H9 (cell line): ENCODE data around the gene OR10H5. TPM values are rescaled to one million over a fixed set of nuclear protein-coding genes. Genes with fewer than 3 reads are reported as not detected.
"Not testable (repeated sequence)": the region's sequence is repeated elsewhere in the genome, so short reads cannot be mapped to it uniquely, and the experiment has no call there.

Experiments used
- DNase-seq: peaks from one replicate; pipeline ENCODE4 v3.0.0-alpha.2; 2017
- H2AFZ ChIP-seq: one replicate; pipeline ENCODE4 v1.6.1; 2013; ENCODE audit warnings: mild to moderate bottlenecking, low read length, control low read depth, moderate library complexity
- H2AK5ac ChIP-seq: 2 replicates; pipeline ENCODE4 v1.6.1; 2013; ENCODE audit warnings: low read length, control low read depth, mixed read lengths; ENCODE audit not compliant: insufficient read length
- H2BK120ac ChIP-seq: one replicate; pipeline ENCODE4 v1.6.1; 2013; ENCODE audit warnings: low read depth, mild to moderate bottlenecking, low read length, control low read depth, inconsistent platforms; ENCODE audit not compliant: poor library complexity, severe bottlenecking
- H2BK12ac ChIP-seq: 2 replicates; pipeline ENCODE4 v1.6.1; 2013; ENCODE audit warnings: low read length, control low read depth, mixed read lengths, low read depth; ENCODE audit not compliant: insufficient read length
- H2BK15ac ChIP-seq: 2 replicates; pipeline ENCODE4 v1.6.1; 2013; ENCODE audit warnings: low read depth, low read length, control low read depth
- H2BK20ac ChIP-seq: one replicate; pipeline ENCODE4 v1.6.1; 2013; ENCODE audit warnings: low read depth, mild to moderate bottlenecking, low read length, control low read depth, inconsistent platforms; ENCODE audit not compliant: poor library complexity, severe bottlenecking
- H2BK5ac ChIP-seq: 2 replicates; pipeline ENCODE4 v1.6.1; 2013; ENCODE audit warnings: low read length, control low read depth, mixed read lengths; ENCODE audit not compliant: insufficient read length
- H3K14ac ChIP-seq: 2 replicates; pipeline ENCODE4 v1.6.1; 2013; ENCODE audit warnings: low read length, control low read depth; ENCODE audit not compliant: insufficient read depth
- H3K18ac ChIP-seq: 2 replicates; pipeline ENCODE4 v1.6.1; 2013; ENCODE audit warnings: low read depth, mild to moderate bottlenecking, mixed read lengths, low read length, control low read depth; ENCODE audit not compliant: insufficient read length
- H3K23ac ChIP-seq: 2 replicates; pipeline ENCODE4 v1.6.1; 2013; ENCODE audit warnings: low read length, control low read depth, mixed read lengths, low read depth; ENCODE audit not compliant: insufficient read length
- H3K23me2 ChIP-seq: 2 replicates; pipeline ENCODE4 v1.6.1; 2013; ENCODE audit warnings: low read depth, mild to moderate bottlenecking, mixed read lengths, low read length, control low read depth; ENCODE audit not compliant: insufficient read length, poor library complexity, severe bottlenecking
- H3K27ac ChIP-seq: 2 replicates; pipeline ENCODE4 v1.5.1; 2013; ENCODE audit warnings: low read length, control low read depth, mixed read lengths, low read depth; ENCODE audit not compliant: insufficient read length
- H3K27me3 ChIP-seq: 2 replicates; pipeline ENCODE4 v1.6.1; 2013; ENCODE audit warnings: low read length, control low read depth, inconsistent platforms; ENCODE audit not compliant: insufficient read depth
- H3K4ac ChIP-seq: 2 replicates; pipeline ENCODE4 v1.6.1; 2013; ENCODE audit warnings: low read depth, mild to moderate bottlenecking, control low read depth, inconsistent platforms, low read length, moderate library complexity
- H3K4me1 ChIP-seq: 2 replicates; pipeline ENCODE4 v1.6.1; 2013; ENCODE audit warnings: low read length, control low read depth, inconsistent platforms; ENCODE audit not compliant: insufficient read depth
- H3K4me2 ChIP-seq: 2 replicates; pipeline ENCODE4 v1.6.1; 2013; ENCODE audit warnings: low read length, control low read depth, mixed read lengths; ENCODE audit not compliant: insufficient read length, insufficient read depth
- H3K56ac ChIP-seq: 2 replicates; pipeline ENCODE4 v1.6.1; 2013; ENCODE audit warnings: low read depth, mild to moderate bottlenecking, mixed read lengths, low read length, control low read depth; ENCODE audit not compliant: insufficient read length
- H3K79me1 ChIP-seq: 2 replicates; pipeline ENCODE4 v1.6.1; 2013; ENCODE audit warnings: low read depth, mild to moderate bottlenecking, moderate library complexity, low read length, control low read depth, inconsistent platforms; ENCODE audit not compliant: insufficient read depth, poor library complexity, severe bottlenecking
- H3K79me2 ChIP-seq: 2 replicates; pipeline ENCODE4 v1.6.1; 2013; ENCODE audit warnings: low read length, control low read depth, inconsistent platforms; ENCODE audit not compliant: insufficient read depth
- H3K9ac ChIP-seq: 2 replicates; pipeline ENCODE4 v1.6.1; 2013; ENCODE audit warnings: low read length, control low read depth, mixed read lengths; ENCODE audit not compliant: insufficient read length; ENCODE audit errors: extremely low read depth
- H3K9me3 ChIP-seq: one replicate; pipeline ENCODE4 v1.6.1; 2013; ENCODE audit warnings: low read depth, low read length, inconsistent platforms; ENCODE audit not compliant: control insufficient read depth
- H3T11ph ChIP-seq: one replicate; pipeline ENCODE4 v1.6.1; 2013; ENCODE audit warnings: mild to moderate bottlenecking, low read length, control low read depth, inconsistent platforms
- H4K20me1 ChIP-seq: one replicate; pipeline ENCODE4 v1.6.1; 2013; ENCODE audit not compliant: control insufficient read depth, insufficient read length, insufficient read depth
- H4K5ac ChIP-seq: 2 replicates; pipeline ENCODE4 v1.6.1; 2013; ENCODE audit warnings: low read depth, mild to moderate bottlenecking, mixed read lengths, low read length, control low read depth; ENCODE audit not compliant: insufficient read length
- H4K8ac ChIP-seq: replicated peaks from 2 replicates; pipeline ENCODE4 v1.6.1; 2013; ENCODE audit warnings: low read length, control low read depth, mixed read lengths, low read depth; ENCODE audit not compliant: insufficient read length
- H4K91ac ChIP-seq: 2 replicates; pipeline ENCODE4 v1.6.1; 2013; ENCODE audit warnings: low read depth, mild to moderate bottlenecking, moderate library complexity, mixed read lengths, low read length, control low read depth; ENCODE audit not compliant: insufficient read length
- H3K27ac Mint-ChIP-seq, 3 experiments: 2 replicates in 2 of 3; 3 replicates in 1 of 3; pipeline ENCODE4 v1.8.0; 2020 to 2021; ENCODE audit warnings: mixed read lengths in 3 of 3, mild to moderate bottlenecking in 1 of 3, moderate library complexity in 1 of 3
- H3K27me3 Mint-ChIP-seq: 2 replicates; pipeline ENCODE4 v1.8.0; 2021; ENCODE audit warnings: low read depth, mild to moderate bottlenecking, moderate library complexity, mixed read lengths
- H3K36me3 Mint-ChIP-seq, 3 experiments: 2 replicates in 2 of 3; 3 replicates in 1 of 3; pipeline ENCODE4 v1.8.0; 2020 to 2021; ENCODE audit warnings: low read depth in 3 of 3, mixed read lengths in 3 of 3; ENCODE audit not compliant: insufficient read depth in 1 of 3
- H3K4me1 Mint-ChIP-seq, 2 experiments: 2 replicates each; pipeline ENCODE4 v1.8.0; 2020; ENCODE audit warnings: mixed read lengths in 2 of 2
- H3K4me3 Mint-ChIP-seq, 2 experiments: 2 replicates in 1 of 2; 3 replicates in 1 of 2; pipeline ENCODE4 v1.8.0; 2020 to 2021; ENCODE audit warnings: mild to moderate bottlenecking in 2 of 2, mixed read lengths in 2 of 2, moderate library complexity in 1 of 2
- H3K9me3 Mint-ChIP-seq, 2 experiments: 2 replicates in 1 of 2; 3 replicates in 1 of 2; pipeline ENCODE4 v1.8.0; 2020; ENCODE audit warnings: mild to moderate bottlenecking in 2 of 2, mixed read lengths in 2 of 2, moderate library complexity in 1 of 2
- WGBS: extraction: QIAGEN DNeasy Blood & Tissue Kit; methylation state at CpG from one replicate; pipeline ENCODE4 v1.1.7; 2013; ENCODE audit warnings: missing lambda C conversion rate, low lambda C conversion rate, mixed read lengths; ENCODE audit not compliant: insufficient read length; ENCODE audit errors: extremely low coverage; 5-methylcytosine and 5-hydroxymethylcytosine counted together
- total RNA-seq: library from RNA; stranded (reverse); gene quantifications from 2 replicates; pipeline ENCODE4 v1.2.1, GENCODE V29; 2021
- TF ChIP-seq, protein P1 (sequence below): fragments of 200-600 bp; sonication (generic); conservative IDR thresholded peaks from 3 replicates; pipeline ENCODE4 v1.8.0; 2021; ENCODE audit warnings: antibody characterized with exemption, mild to moderate bottlenecking

Gene OR10H5
- total RNA-seq, 1 experiment from 2014 or later = not detected

DNA sequence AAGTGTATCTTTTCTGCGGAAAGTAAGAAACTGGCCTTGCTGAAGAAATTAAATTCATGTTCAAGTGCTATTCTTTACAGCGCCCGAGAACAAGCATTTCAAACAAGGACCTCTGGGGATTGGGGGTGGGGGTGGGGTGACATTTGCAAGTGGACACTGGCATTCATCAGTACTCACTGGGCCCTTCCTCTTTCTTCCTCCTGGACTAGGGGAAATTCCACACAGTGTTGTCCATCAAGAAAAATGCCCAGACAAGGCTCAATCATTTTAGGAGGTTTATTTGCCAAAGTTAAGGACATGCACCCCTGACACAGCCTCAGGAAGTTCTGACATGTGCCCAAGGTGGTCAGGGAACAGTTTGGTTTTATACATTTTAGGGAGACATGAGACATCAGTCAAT, 50.9 kb downstream of the OR10H5 start:
- H4K91ac ChIP-seq = no peak overlapping the region
- peaks cover 9 to 29% (median 14%) of the 10 kb centered on the region in 3 experiments for H3K36me3 Mint-ChIP-seq

DNA sequence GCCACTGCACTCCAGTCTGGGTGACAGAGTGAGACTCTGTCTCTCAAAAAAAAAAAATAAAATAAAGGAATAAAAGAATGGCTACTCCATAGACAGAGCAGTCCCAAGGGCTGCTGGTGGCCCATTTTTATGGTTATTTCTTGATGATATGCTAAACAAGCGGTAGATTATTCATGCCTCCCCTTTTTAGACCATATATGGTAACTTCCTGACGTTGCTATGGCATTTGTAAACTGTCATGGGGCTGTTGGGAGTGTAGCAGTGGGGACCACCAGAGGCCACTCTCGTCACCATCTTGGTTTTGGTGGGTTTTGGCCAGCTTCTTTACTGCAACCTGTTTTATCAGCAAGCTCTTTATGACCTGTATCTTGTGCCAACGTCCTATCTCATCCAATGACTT, 52.4 kb downstream of the OR10H5 start:
- not testable (repeated sequence) for H3K4me3 Mint-ChIP-seq, H3K79me2 ChIP-seq, H3K4me2 ChIP-seq, H3K56ac ChIP-seq, H3K18ac ChIP-seq, H3K23ac ChIP-seq, H3K79me1 ChIP-seq, H3T11ph ChIP-seq, H3K4ac ChIP-seq, H3K27me3 ChIP-seq, H2AFZ ChIP-seq, H3K23me2 ChIP-seq, H4K5ac ChIP-seq, H3K27me3 Mint-ChIP-seq, H3K27ac ChIP-seq, H2AK5ac ChIP-seq, H3K14ac ChIP-seq, H3K4me1 Mint-ChIP-seq, H2BK120ac ChIP-seq, H3K4me1 ChIP-seq, DNase-seq, H4K20me1 ChIP-seq, H2BK5ac ChIP-seq, H2BK12ac ChIP-seq, H2BK15ac ChIP-seq, H4K91ac ChIP-seq, H4K8ac ChIP-seq, H2BK20ac ChIP-seq, H3K27ac Mint-ChIP-seq, H3K9ac ChIP-seq
- H3K9me3 ChIP-seq = peaks cover 74% of the 10 kb centered on the region
- Mint-ChIP-seq H3K36me3 (peaks cover 17 to 37% (median 19%) of the 10 kb centered on the region in 3 experiments), H3K9me3 (peaks cover 68 to 71% of the 10 kb centered on the region in 2 experiments)
- WGBS = no CpG with 5 or more reads among the region's 4 CpGs

More for the DNA sequence above, 50.9 kb downstream of the OR10H5 start:
- H3K18ac ChIP-seq = no peak overlapping the region
- H3K56ac ChIP-seq = no peak overlapping the region
- no peak overlapping the region for H3K4me2 ChIP-seq
- H3K9me3 ChIP-seq = peaks cover 74% of the 10 kb centered on the region
- no peak overlapping the region for H2BK15ac ChIP-seq
- Mint-ChIP-seq H3K9me3 (peaks cover 58 to 60% of the 10 kb centered on the region in 2 experiments), H3K4me3 (no peak overlapping the region), H3K27ac (no peak overlapping the region), H3K27me3 (peaks cover 4% of the 10 kb centered on the region), H3K4me1 (no peaks in the 10 kb centered on the region)
- H3K4ac ChIP-seq = no peak overlapping the region
- H2BK120ac ChIP-seq = no peak overlapping the region
- no peak overlapping the region for H3K9ac ChIP-seq
- H2BK20ac ChIP-seq = no peak overlapping the region
- no peak for DNase-seq
- H4K20me1 ChIP-seq = no peaks in the 10 kb centered on the region
- no peak overlapping the region for H2BK12ac ChIP-seq
- no peak overlapping the region for H2AK5ac ChIP-seq
- H3K14ac ChIP-seq = no peak overlapping the region
- TF ChIP-seq, protein P1, sequence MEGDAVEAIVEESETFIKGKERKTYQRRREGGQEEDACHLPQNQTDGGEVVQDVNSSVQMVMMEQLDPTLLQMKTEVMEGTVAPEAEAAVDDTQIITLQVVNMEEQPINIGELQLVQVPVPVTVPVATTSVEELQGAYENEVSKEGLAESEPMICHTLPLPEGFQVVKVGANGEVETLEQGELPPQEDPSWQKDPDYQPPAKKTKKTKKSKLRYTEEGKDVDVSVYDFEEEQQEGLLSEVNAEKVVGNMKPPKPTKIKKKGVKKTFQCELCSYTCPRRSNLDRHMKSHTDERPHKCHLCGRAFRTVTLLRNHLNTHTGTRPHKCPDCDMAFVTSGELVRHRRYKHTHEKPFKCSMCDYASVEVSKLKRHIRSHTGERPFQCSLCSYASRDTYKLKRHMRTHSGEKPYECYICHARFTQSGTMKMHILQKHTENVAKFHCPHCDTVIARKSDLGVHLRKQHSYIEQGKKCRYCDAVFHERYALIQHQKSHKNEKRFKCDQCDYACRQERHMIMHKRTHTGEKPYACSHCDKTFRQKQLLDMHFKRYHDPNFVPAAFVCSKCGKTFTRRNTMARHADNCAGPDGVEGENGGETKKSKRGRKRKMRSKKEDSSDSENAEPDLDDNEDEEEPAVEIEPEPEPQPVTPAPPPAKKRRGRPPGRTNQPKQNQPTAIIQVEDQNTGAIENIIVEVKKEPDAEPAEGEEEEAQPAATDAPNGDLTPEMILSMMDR = no peak
- no peak overlapping the region for H3K23ac ChIP-seq
- no CpG with 5 or more reads among the region's 3 CpGs for WGBS
- no peak overlapping the region for H4K8ac ChIP-seq
- no peak overlapping the region for H2BK5ac ChIP-seq
- H3K27ac ChIP-seq = no peak overlapping the region
- H3K79me1 ChIP-seq = no peaks in the 10 kb centered on the region
- H3K23me2 ChIP-seq = no peaks in the 10 kb centered on the region
- no peaks in the 10 kb centered on the region for H3K4me1 ChIP-seq
- no peak overlapping the region for H2AFZ ChIP-seq
- no peaks in the 10 kb centered on the region for H3K27me3 ChIP-seq
- H3T11ph ChIP-seq = no peak overlapping the region
- H3K79me2 ChIP-seq = no peaks in the 10 kb centered on the region
- H4K5ac ChIP-seq = no peak overlapping the region
